Fibroblast of pulmonary artery (primary cell): ENCODE data around the gene FGF23.

Source experiments
- DNase-seq: peaks from one replicate; pipeline ENCODE4 v3.0.0-alpha.2; 2010; ENCODE audit warnings: low read depth
- H3K4me3 ChIP-seq: replicated peaks from 2 replicates; pipeline ENCODE4 v1.5.1; 2011; ENCODE audit warnings: low read depth, mild to moderate bottlenecking, control low read depth, low read length, moderate library complexity
- TF ChIP-seq, protein P1 (sequence below): IDR thresholded peaks from 2 replicates; pipeline ENCODE4 v1.5.1; 2011; ENCODE audit warnings: mild to moderate bottlenecking, control low read depth, low read length, inconsistent platforms; ENCODE audit errors: missing control alignments

FGF23 gene

DNA sequence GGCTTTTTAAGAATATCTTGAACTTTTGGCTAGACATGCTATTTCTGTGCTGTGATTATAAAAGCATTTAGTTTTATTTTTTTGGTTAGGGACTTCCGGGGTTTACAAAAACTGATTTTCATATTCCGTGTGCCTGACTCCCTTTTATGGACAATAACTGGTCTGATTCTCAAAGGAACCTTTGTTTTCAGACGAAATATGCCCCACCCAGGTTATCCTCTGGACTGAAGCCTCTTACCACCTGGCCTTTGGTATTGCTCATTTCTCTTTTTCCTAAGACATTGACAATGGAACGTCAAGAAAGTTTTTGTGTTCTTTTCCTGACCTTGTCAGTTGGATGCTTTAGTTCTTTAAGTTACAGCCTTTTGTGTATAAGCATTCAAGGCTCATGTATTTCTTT, 47.7 kb downstream of the FGF23 start:
- no peak for DNase-seq
- no peak overlapping the region for H3K4me3 ChIP-seq
- TF ChIP-seq, protein P1, sequence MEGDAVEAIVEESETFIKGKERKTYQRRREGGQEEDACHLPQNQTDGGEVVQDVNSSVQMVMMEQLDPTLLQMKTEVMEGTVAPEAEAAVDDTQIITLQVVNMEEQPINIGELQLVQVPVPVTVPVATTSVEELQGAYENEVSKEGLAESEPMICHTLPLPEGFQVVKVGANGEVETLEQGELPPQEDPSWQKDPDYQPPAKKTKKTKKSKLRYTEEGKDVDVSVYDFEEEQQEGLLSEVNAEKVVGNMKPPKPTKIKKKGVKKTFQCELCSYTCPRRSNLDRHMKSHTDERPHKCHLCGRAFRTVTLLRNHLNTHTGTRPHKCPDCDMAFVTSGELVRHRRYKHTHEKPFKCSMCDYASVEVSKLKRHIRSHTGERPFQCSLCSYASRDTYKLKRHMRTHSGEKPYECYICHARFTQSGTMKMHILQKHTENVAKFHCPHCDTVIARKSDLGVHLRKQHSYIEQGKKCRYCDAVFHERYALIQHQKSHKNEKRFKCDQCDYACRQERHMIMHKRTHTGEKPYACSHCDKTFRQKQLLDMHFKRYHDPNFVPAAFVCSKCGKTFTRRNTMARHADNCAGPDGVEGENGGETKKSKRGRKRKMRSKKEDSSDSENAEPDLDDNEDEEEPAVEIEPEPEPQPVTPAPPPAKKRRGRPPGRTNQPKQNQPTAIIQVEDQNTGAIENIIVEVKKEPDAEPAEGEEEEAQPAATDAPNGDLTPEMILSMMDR = no peak

DNA sequence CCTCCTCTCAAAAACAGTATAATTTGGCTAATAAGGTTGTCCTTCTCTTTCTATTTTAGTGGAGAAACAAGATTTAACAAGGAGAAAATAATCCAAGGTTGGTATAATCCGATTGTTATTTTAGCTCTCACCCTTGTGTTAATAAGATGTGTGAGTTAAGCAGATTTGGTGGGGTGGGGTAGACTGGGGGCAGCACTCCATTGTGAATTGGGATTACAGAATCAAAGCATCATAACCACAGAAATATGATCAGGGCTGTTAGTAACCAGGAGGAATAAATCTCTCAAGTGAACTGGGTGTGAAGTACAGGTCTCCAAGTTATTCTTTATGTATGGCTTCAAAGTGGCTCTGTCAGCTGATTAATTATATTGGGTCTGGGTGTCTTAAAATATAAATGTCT, 48.3 kb downstream of the FGF23 start:
- DNase-seq = no peak
- TF ChIP-seq, protein P1 = no peak
- H3K4me3 ChIP-seq = no peak overlapping the region

DNA sequence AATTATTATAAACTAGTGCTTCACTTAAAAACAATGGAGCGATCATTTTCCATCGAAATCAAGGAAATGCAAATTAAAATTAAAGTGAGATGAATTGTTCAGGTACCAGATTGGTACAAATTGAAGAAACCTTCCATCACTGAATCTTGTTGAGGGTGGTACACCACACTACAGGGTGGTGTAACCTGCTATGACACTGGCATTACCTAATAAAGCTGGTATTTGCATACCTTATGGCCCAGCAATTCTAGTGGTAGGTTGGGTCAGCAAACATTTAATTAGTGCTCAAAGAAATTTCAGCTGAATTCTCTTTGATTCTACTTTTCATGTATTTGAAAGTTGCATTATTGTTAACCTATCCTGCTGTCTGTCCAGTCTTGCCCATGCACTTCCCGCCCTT, 49.3 kb downstream of the FGF23 start:
- DNase-seq = no peak
- TF ChIP-seq, protein P1 = no peak
- H3K4me3 ChIP-seq = no peak overlapping the region

DNA sequence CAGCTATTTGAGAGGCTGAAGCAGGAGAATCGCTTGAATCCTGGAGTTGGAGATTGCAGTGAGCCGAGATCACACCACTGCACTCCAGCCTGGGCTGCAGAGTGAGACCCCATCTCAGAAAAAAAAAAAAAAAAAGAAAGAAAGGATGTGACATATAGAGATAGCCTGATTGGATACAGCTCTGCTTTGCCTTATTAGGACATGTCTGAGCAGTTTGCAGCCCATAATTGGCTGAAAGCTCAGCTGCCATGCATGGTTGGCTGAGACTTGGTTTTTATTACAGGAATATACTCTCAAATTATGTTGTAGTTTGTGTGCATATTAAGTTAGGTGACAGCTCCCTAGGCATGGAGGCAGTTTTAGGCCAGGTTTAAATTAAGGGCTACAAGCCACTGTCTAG, 52.2 kb downstream of the FGF23 start:
- TF ChIP-seq, protein P1 = no peak
- DNase-seq = no peak
- H3K4me3 ChIP-seq = no peak overlapping the region

DNA sequence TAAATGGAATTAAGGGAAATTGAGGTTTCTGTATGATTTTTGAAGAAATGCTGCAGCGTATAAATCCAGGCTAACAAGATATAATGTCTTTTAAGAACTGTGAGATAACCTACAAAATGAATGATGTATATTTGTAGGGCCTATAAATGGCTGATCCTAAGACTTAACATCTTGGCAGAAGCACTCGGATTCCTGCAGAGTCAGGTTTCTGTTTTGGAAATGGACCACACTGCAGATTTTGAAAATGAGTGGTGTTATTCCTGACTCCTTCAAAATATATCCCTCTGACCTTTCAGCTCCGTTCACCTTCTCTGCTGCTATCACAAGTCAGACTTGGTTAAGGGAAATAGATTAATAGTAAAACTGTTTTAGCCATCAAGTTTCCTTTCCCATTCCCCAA, 53.5 kb downstream of the FGF23 start:
- no peak for DNase-seq
- no peak overlapping the region for H3K4me3 ChIP-seq
- TF ChIP-seq, protein P1 = no peak

DNA sequence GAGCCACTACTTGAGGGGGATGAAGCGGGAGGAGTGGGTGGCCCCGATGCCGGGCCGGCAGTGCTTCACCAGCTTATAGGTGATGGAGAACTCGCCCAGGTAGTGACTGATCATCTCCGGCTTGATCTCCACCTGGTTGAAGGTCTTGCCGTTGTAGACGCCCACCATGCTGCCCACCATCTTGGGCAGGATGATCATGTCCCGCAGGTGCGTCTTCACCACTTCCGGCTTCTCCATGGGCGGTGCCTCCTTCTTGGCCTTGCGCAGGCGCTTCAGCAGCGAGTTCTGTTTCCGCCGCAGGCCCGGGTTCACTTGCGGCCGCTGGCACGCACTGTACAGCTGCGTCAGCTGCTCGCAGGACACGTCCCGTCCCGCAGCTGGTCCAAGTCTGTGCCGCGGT, 55.1 kb downstream of the FGF23 start:
- DNase-seq = no peak
- TF ChIP-seq, protein P1 = no peak
- no peak overlapping the region for H3K4me3 ChIP-seq

DNA sequence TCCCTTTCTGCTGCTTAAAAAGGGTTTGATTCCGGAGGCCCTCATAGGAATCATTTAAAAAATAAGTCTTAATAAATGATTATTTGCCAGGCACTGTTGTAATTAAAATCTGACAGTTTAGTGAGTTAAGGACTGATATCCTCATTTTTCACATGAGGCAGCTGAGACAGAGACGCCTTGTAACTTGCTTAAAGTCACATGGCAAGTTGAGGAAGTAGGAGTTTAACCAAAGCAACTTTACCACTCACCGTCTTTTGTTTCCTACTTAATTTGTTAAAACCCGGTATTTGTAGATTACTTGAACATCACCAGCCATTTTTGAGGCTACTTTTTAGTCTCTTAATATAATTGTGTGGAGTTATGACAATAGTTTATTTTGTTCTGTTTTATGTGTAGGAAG, 56.1 kb downstream of the FGF23 start:
- no peak for DNase-seq
- TF ChIP-seq, protein P1 = no peak

More for the DNA sequence above, 56.1 kb downstream of the FGF23 start:
- H3K4me3 ChIP-seq = no peak overlapping the region
